ENCODE results near the gene PEMT. TPM values are rescaled to one million over a fixed set of nuclear protein-coding genes. Genes with fewer than 3 reads are reported as not detected.

PEMT gene
- total and polyA plus RNA-seq, 2 of the 4 experiments (the other 2 are of a cell fraction), result 23.3 to 49.5 TPM

DNA sequence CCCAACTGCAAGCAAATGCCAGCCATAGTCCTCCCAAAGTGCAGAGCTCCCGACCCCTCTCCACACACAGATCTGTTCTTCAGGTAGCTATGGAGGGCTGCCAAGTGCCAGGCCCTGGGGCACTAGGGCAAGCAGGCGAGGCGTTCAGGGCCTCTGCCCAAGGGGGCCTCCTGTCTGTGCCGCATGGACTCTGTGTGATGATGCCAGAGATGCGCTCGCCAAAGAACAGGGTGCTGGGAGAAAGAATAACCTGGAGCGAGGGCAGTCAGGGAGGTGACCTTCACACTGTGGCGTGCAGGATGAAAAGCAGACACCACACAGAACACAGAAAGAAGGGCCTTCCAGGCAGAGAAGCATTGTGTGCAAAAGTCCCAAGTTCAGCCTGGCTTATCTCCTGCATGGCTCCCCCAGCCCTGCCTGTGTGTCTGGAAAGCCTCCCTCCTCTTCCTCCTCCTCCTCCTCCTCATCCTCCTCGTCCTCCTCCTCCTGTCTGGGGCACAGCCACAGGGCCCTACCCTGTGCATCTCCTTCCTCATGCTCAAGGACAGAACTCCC lies 44.2 kb downstream of the PEMT start:
- H3K9me3 ChIP-seq (ENCODE audit: control insufficient read depth, insufficient read depth, low read length), result no peaks in the 10 kb centered on the region
- ChIA-PET CTCF (interaction anchor here (0.5 kb wide), 1 partner anchor 48 kb away, joined by 3 read pairs; no protein-coding TSS in a partner anchor), POLR2A (ENCODE audit: unreplicated experiment) (no interaction called here)
- H2BK20ac ChIP-seq (ENCODE audit: low read depth, low read length), result no peak overlapping the region
- no peak overlapping the region for H3K4ac ChIP-seq (ENCODE audit: low read depth, low read length)
- H2BK15ac ChIP-seq (ENCODE audit: low read depth, low read length), result no peak overlapping the region
- no peak overlapping the region for H2AK9ac ChIP-seq (replicated peaks; ENCODE audit: low read depth, low read length, poor library complexity)
- peaks cover 12% of the 10 kb centered on the region for H3K9me1 ChIP-seq (ENCODE audit: insufficient read depth, low read length)
- dilution Hi-C loops (cut with HindIII; ENCODE audit: low sequenced_read_pairs, unreplicated experiment), result no loop called here
- H2BK120ac ChIP-seq (ENCODE audit: low read depth, low read length), result no peak overlapping the region
- H3K9ac ChIP-seq (ENCODE audit: low read depth, low read length), result no peak overlapping the region
- H3K4me1 ChIP-seq (ENCODE audit: control insufficient read depth, insufficient read depth, low read length), result peaks cover 9% of the 10 kb centered on the region
- no peak overlapping the region for H3K4me3 ChIP-seq (ENCODE audit: insufficient read depth, low read depth, low read length)
- no peak overlapping the region for H2AK5ac ChIP-seq (ENCODE audit: low read depth, low read length)
- no peak for ATAC-seq (ENCODE audit: low read depth)
- TF ChIP-seq MAZ (IDR thresholded peaks at IDR 0.05; ENCODE audit: borderline replicate concordance, low read depth, low read length) (no peak), RAD21 (IDR thresholded peaks at IDR 0.05; ENCODE audit: low read length) (no peak), FOS (IDR thresholded peaks at IDR 0.05; ENCODE audit: low read depth, low read length) (no peak), BHLHE40 (IDR thresholded peaks at IDR 0.05; ENCODE audit: low read depth, low read length) (no peak), RFX5 (IDR thresholded peaks at IDR 0.05; ENCODE audit: low read depth, low read length) (no peak), CEBPB (IDR thresholded peaks at IDR 0.05; ENCODE audit: low read depth, low read length) (no peak), MXI1 (IDR thresholded peaks at IDR 0.05; ENCODE audit: borderline replicate concordance, low read depth, low read length) (no peak)
- H3K23ac ChIP-seq (ENCODE audit: low read depth, low read length), result no peak overlapping the region
- H3K36me3 ChIP-seq (ENCODE audit: control insufficient read depth, insufficient read depth, low read length), result no peaks in the 10 kb centered on the region
- no peak overlapping the region for H4K5ac ChIP-seq (ENCODE audit: low read depth, low read length)
- no peak overlapping the region for H3K14ac ChIP-seq (replicated peaks; ENCODE audit: low read depth, low read length)
- no peak overlapping the region for H3K4me2 ChIP-seq (ENCODE audit: low read depth, low read length)
- no peak for DNase-seq
- no peak overlapping the region for H3K56ac ChIP-seq (ENCODE audit: extremely low read depth, insufficient read depth, low read length)
- H3K27me3 ChIP-seq (ENCODE audit: control insufficient read depth, insufficient read depth, low read length), result no peaks in the 10 kb centered on the region
- no peak overlapping the region for H3K18ac ChIP-seq (ENCODE audit: low read depth, low read length)
- H2BK5ac ChIP-seq (ENCODE audit: low read depth, low read length, poor library complexity, severe bottlenecking), result no peak overlapping the region
- BruUV-seq (replicated peaks), result no TSS peak
- no peak overlapping the region for H4K91ac ChIP-seq (ENCODE audit: insufficient read depth, low read depth, low read length)
- H2AFZ ChIP-seq (replicated peaks; ENCODE audit: low read length, poor library complexity), result no peak overlapping the region
- no peaks in the 10 kb centered on the region for H3K79me1 ChIP-seq (ENCODE audit: low read depth in 1 of 2, low read length in 2 of 2)
- H4K20me1 ChIP-seq (ENCODE audit: insufficient read depth, low read length), result peaks cover 9% of the 10 kb centered on the region
- intact Hi-C loops (cut with micrococcal nuclease), result no loop called here
- H4K8ac ChIP-seq (ENCODE audit: low read depth in 2 of 2, low read length in 2 of 2), result no peak overlapping the region
- no peak overlapping the region for H3K27ac ChIP-seq (ENCODE audit: insufficient read depth, low read length)
- in situ Hi-C loops (cut with MboI; ENCODE audit: low sequenced_read_pairs), result no loop called here
- WGBS, 2 experiments (ENCODE audit: extremely low coverage in 2 of 2, insufficient read length in 1 of 2), result 100% methylated on average over 3 of the region's 9 CpGs; no CpG with 5 or more reads in 1 of the 2 experiments

All from IMR-90 (cell line).